ENCODE measurements around the gene CHCT1. TPM values are rescaled to one million over a fixed set of nuclear protein-coding genes. Genes with fewer than 3 reads are reported as not detected.

The CHCT1 gene
- total and polyA plus RNA-seq, 2 of the 8 experiments (the other 6 are each of a cell fraction or from before 2014, with no cell fraction given) = 0.06 TPM; not detected in 1

DNA sequence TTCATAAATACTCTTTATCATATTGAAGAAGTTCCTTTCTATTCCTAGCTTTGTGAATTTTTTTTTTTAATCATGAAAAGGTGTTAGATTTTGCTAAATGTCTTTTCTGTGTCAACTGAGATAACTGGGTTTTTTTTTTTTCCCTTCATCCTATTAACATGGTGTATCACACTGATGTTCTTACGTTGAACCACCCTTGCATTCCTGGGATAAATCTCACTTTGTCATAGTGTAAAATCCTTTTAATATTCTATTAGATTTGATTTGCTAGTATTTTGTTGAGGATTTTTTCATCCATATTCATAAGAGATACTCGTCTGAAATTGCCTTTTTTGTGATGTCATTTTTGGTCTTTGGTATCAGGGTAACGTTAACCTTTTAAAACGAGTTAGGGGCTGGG, 49.2 kb downstream of the CHCT1 start:
- no peak overlapping the region for H2AK5ac ChIP-seq (ENCODE audit: low read depth, low read length)
- H3K9ac ChIP-seq (replicated peaks in 1 of 4; ENCODE audit: extremely low read depth in 1 of 4, low read depth in 3 of 4, low read length in 3 of 4) = no peak overlapping the region
- H3K36me3 ChIP-seq (ENCODE audit: control insufficient read depth in 2 of 4, insufficient read depth in 4 of 4, low read length in 3 of 4) = no peaks in the 10 kb centered on the region; a peak in 1 of 8 replicates
- no peak overlapping the region for H2AFZ ChIP-seq (ENCODE audit: low read length)
- H3K23me2 ChIP-seq (ENCODE audit: low read depth, low read length) = no peaks in the 10 kb centered on the region; the same call in 1 of the 2 replicates
- H3K4me3 ChIP-seq (ENCODE audit: extremely low read depth in 1 of 4, insufficient read depth in 2 of 4, low read depth in 3 of 4, low read length in 4 of 4) = no peak overlapping the region
- no peak overlapping the region for H2BK5ac ChIP-seq (ENCODE audit: low read depth, low read length)
- H3K79me2 ChIP-seq (ENCODE audit: control insufficient read depth in 1 of 2, insufficient read depth in 2 of 2, low read length in 2 of 2) = no peaks in the 10 kb centered on the region
- H4K5ac ChIP-seq (ENCODE audit: insufficient read length, low read depth, low read length) = no peak overlapping the region
- H3K4me2 ChIP-seq (ENCODE audit: insufficient read depth in 1 of 2, low read depth in 2 of 2, low read length in 2 of 2) = no peak overlapping the region
- no peaks in the 10 kb centered on the region for H3K27me3 ChIP-seq (replicated peaks in 1 of 4; ENCODE audit: control insufficient read depth in 3 of 4, extremely low read depth in 1 of 4, insufficient read depth in 3 of 4, low read length in 3 of 4)
- ChIA-PET CTCF (ENCODE audit: partially characterized antibody) (interaction anchor here (0.6 kb wide), 1 partner anchor 307 kb away, joined by 3 read pairs; no protein-coding TSS in a partner anchor), POLR2A (ENCODE audit: partially characterized antibody) (no interaction called here)
- no peak overlapping the region for H2BK12ac ChIP-seq (ENCODE audit: low read depth, low read length)
- DNase-seq (ENCODE audit: low read depth in 1 of 2, low spot score in 2 of 2) (no peak), FAIRE-seq (no peak)
- no peak overlapping the region for H3K27ac ChIP-seq (ENCODE audit: low read depth, low read length)
- H3K23ac ChIP-seq (ENCODE audit: insufficient read length) = no peak overlapping the region
- TF ChIP-seq POU5F1 (IDR thresholded peaks at IDR 0.05; ENCODE audit: low read depth, low read length) = no peak
- no peak for TF ChIP-seq SP4 (IDR thresholded peaks at IDR 0.05; ENCODE audit: low read length)
- TF ChIP-seq, protein P1, sequence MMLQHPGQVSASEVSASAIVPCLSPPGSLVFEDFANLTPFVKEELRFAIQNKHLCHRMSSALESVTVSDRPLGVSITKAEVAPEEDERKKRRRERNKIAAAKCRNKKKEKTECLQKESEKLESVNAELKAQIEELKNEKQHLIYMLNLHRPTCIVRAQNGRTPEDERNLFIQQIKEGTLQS (IDR thresholded peaks at IDR 0.05; ENCODE audit: insufficient read depth, low read depth, low read length) = no peak
- TF ChIP-seq KDM1A (IDR thresholded peaks at IDR 0.05; ENCODE audit: borderline replicate concordance, low read length) = no peak
- no peak for TF ChIP-seq TAF1 (IDR thresholded peaks at IDR 0.05; ENCODE audit: low read depth, low read length)
- no peak for TF ChIP-seq EZH2 (IDR thresholded peaks at IDR 0.05; ENCODE audit: low read depth, low read length, severe bottlenecking)
- TF ChIP-seq KDM5A (IDR thresholded peaks at IDR 0.05; ENCODE audit: low read length) = no peak
- no peak for TF ChIP-seq CREB1 (IDR thresholded peaks at IDR 0.05)
- no peak for TF ChIP-seq BRCA1 (IDR thresholded peaks at IDR 0.05; ENCODE audit: low read depth, low read length)
- TF ChIP-seq TBP (IDR thresholded peaks at IDR 0.05; ENCODE audit: low read depth, low read length) = no peak
- TF ChIP-seq TEAD4 (IDR thresholded peaks at IDR 0.05; ENCODE audit: low read depth, low read length) = no peak
- TF ChIP-seq BACH1 (IDR thresholded peaks at IDR 0.05; ENCODE audit: low read length) = no peak
- no peak for TF ChIP-seq SIRT6 (IDR thresholded peaks at IDR 0.05; ENCODE audit: low read length)
- no peak for TF ChIP-seq TAF7 (optimal IDR thresholded peaks at IDR 0.05; ENCODE audit: borderline replicate concordance, low read depth, low read length)
- no peak for TF ChIP-seq CBX5 (IDR thresholded peaks at IDR 0.05; ENCODE audit: low read depth, low read length)
- H4K20me1 ChIP-seq (replicated peaks in 1 of 2; ENCODE audit: control insufficient read depth in 1 of 2, insufficient read depth in 2 of 2, low read length in 2 of 2) = no peaks in the 10 kb centered on the region
- no peaks in the 10 kb centered on the region for H3K79me1 ChIP-seq (ENCODE audit: low read depth, low read length)
- no peak overlapping the region for H3K14ac ChIP-seq (ENCODE audit: insufficient read length)
- no peak overlapping the region for H3K18ac ChIP-seq (ENCODE audit: extremely low read depth, low read length)
- H3K4ac ChIP-seq (replicated peaks; ENCODE audit: insufficient read length, low read depth, low read length) = no peak overlapping the region
- H2BK15ac ChIP-seq (ENCODE audit: low read length) = no peak overlapping the region
- no peak overlapping the region for H3K56ac ChIP-seq (replicated peaks; ENCODE audit: insufficient read length, low read depth, low read length)
- no peak overlapping the region for H4K8ac ChIP-seq (ENCODE audit: extremely low read depth, insufficient read depth, low read length)
- no peak overlapping the region for H2BK20ac ChIP-seq (ENCODE audit: low read length)
- 95% methylated on average over 4 of the region's 4 CpGs; no CpG with 5 or more reads in 1 of the 2 experiments for WGBS, 2 experiments (ENCODE audit: extremely low coverage in 1 of 2, insufficient coverage in 1 of 2, insufficient read length in 1 of 2, insufficient replicate concordance in 2 of 2, low coverage in 1 of 2, low lambda C conversion rate in 2 of 2, missing lambda C conversion rate in 1 of 2)
- H3K4me1 ChIP-seq (replicated peaks in 1 of 4; ENCODE audit: control insufficient read depth in 3 of 4, insufficient read depth in 4 of 4, low read length in 3 of 4) = no peaks in the 10 kb centered on the region
- no peaks in the 10 kb centered on the region for H3K9me3 ChIP-seq (ENCODE audit: insufficient read depth in 2 of 2, low read depth in 1 of 2, low read length in 1 of 2)
- H4K91ac ChIP-seq (replicated peaks; ENCODE audit: insufficient read length, low read length) = no peak overlapping the region
- no peak overlapping the region for H2BK120ac ChIP-seq (replicated peaks; ENCODE audit: low read depth, low read length)

All from H1 (cell line).